Left lung (tissue), 10 donors: ENCODE measurements around the gene TDP1. TPM values are rescaled to one million over a fixed set of nuclear protein-coding genes. Genes with fewer than 3 reads are reported as not detected.

Source experiments
- ATAC-seq: fragments of 200-7000 bp; cut with Tn5 transposase; one replicate; pipeline ENCODE4 v1.9.1; 2020; ENCODE audit warnings: moderate library complexity
- DNase-seq, 4 donors: peaks; one replicate each; pipeline ENCODE4 v3.0.0-alpha.2; 2013 to 2020
- H3K27ac ChIP-seq, 2 donors: fragments of 200-600 bp; sonication (generic) in 1 of 2; one replicate each; pipeline versions ENCODE4 v1.5.0 to v1.8.0; 2020 to 2021
- H3K27me3 ChIP-seq, 2 donors: fragments of 200-600 bp; sonication (generic) in 1 of 2; one replicate each; pipeline versions ENCODE4 v1.5.0 to v1.8.0; 2020 to 2021
- H3K36me3 ChIP-seq, 2 donors: fragments of 200-600 bp; sonication (generic) in 1 of 2; one replicate each; pipeline versions ENCODE4 v1.5.0 to v1.8.0; 2020 to 2021
- H3K4me1 ChIP-seq, 2 donors: fragments of 200-600 bp; one replicate each; pipeline ENCODE4 v1.8.0; 2021
- H3K4me3 ChIP-seq, 2 donors: fragments of 200-600 bp; sonication (generic) in 1 of 2; one replicate each; pipeline versions ENCODE4 v1.5.0 to v1.8.0; 2020 to 2021; ENCODE audit warnings: mild to moderate bottlenecking in 1 of 2
- H3K9me3 ChIP-seq, 2 donors: fragments of 200-600 bp; sonication (generic) in 1 of 2; one replicate each; pipeline versions ENCODE4 v1.5.0 to v1.8.0; 2020 to 2021
- CTCF ChIP-seq, 2 donors: fragments of 200-600 bp; sonication (generic) in 1 of 2; IDR thresholded peaks; one replicate each; pipeline versions ENCODE4 v1.5.0 to v1.8.0; 2021; ENCODE audit warnings: antibody characterized with exemption in 2 of 2
- intact Hi-C, 2 donors: fragments of 100-400 bp; cut with DNase I; formaldehyde crosslinking; loops; one replicate each; pipeline versions ENCODE4 v1.11.2 to v1.14.2; 2022
- polyA plus RNA-seq, 6 donors: library from polyadenylated mRNA; unstranded; fragments of 120-200 nt; gene quantifications; one replicate each; pipeline ENCODE4 v1.2.1, GENCODE V29; 2013; ENCODE audit not compliant: insufficient read length in 6 of 6
- total RNA-seq, 2 donors: library from RNA; stranded (reverse); fragmentation: NEBNext Ultra II Directional; extraction: Animal tissue kit (Norgen Biotek cat#: 25700); gene quantifications; one replicate each; pipeline ENCODE4 v1.2.1, GENCODE V29; 2021
- donor health status: DM: no; HTN: yes; CAD: no.
- donor health status: DM: no; HTN: no; CAD: no.

The TDP1 gene
- total and polyA plus RNA-seq, 8 donors, result 8.8 to 20.8 (median 15.8) TPM

DNA sequence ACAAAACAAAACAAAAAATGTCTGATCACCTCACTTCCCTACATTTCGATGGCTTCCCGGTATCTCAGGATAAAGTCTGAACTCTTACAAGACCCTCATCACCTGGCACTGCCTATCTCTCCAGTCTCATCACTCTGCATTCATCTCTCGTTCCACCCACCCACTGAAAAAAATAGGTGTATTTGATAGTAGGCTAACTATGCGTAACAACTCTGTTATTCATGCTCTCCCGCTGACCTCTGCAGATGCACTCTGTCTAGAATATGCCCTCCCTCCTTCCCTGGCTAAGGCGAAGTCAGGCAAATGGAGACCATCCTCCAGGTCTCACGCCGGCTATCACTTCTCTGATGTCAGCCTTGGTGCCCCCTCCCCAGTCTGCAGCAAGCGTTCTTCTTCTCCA, 46.1 kb upstream of the TDP1 start:
- DNase-seq (no peak), ATAC-seq (no peak)
- Histone ChIP-seq H3K4me1 (peaks cover 0 to 3% of the 10 kb centered on the region in 2 donors), H3K9me3 (no peaks in the 10 kb centered on the region), H3K36me3 (no peaks in the 10 kb centered on the region), H3K27ac (no peak overlapping the region), H3K4me3 (no peak overlapping the region), H3K27me3 (no peaks in the 10 kb centered on the region)
- TF ChIP-seq CTCF (IDR thresholded peaks at IDR 0.05), result no peak
- intact Hi-C loops, result no loop called here

- DNase-seq (no peak), ATAC-seq (no peak)
- H3K4me1 ChIP-seq, result peaks cover 3% of the 10 kb centered on the region in 2 donors
- no peaks in the 10 kb centered on the region for H3K27me3 ChIP-seq
- no peak for TF ChIP-seq CTCF (IDR thresholded peaks at IDR 0.05)
- no peaks in the 10 kb centered on the region for H3K9me3 ChIP-seq
- no peak overlapping the region for H3K27ac ChIP-seq
- H3K36me3 ChIP-seq, result no peaks in the 10 kb centered on the region
- intact Hi-C loops, result no loop called here
- H3K4me3 ChIP-seq, result no peak overlapping the region
Observed at GRCh38 chr14:89910691-89911009, 45.1 kb upstream of the TDP1 start.

DNA sequence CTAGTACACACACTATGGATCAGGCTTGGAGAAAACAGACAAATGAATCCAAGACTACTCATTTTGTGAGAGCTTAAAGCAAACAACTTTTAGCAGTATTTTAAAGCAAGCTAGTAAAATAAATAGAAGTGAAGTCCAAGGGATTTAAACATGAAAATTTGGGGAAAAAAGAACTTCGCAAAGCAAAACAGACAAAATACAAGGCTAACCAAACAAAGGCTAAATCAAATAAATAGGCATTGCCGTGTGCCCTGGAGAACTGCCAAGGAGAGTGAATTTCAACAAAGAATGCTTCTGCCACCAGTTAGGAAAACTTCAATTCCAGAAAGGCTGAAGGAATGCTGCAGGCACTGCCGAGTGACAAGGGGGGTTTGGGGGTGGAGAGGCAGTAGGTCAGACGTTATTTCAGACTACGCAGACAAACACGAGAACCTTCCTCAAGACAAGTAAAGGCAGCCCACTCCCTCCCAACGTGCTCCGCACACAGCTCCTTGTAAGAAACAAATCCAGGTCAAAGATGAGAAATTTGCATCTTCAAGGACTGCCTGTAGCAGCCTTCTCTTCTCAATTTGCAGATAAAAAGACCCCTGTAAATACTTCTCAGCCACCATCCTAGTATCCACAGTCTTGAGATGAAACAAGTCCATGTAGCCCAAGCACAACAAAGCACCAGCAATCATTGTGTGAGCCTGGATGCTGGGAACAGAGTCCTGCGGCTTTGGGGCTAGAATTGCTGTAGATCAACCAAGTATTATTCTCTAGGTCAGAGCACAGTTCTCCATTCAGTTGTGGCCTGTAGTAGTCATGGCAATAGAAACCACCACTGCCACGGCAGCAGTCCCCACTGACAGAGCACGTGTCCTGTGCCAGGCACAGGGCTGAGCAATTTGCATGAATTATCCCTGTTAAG, 44.5 kb upstream of the TDP1 start:
- Histone ChIP-seq H3K9me3 (no peaks in the 10 kb centered on the region), H3K27me3 (no peaks in the 10 kb centered on the region), H3K4me3 (no peak overlapping the region), H3K4me1 (peaks cover 3% of the 10 kb centered on the region in 2 donors), H3K27ac (no peak overlapping the region), H3K36me3 (no peaks in the 10 kb centered on the region)
- peak; percentile 33 for ATAC-seq
- DNase-seq, result peak in 1 of 4 donors; percentile 46
- TF ChIP-seq CTCF (IDR thresholded peaks at IDR 0.05), result no peak
- intact Hi-C loops, result no loop called here

- ATAC-seq, result no peak
- Histone ChIP-seq H3K4me1 (peaks cover 3% of the 10 kb centered on the region in 2 donors), H3K9me3 (no peaks in the 10 kb centered on the region), H3K27ac (no peak overlapping the region), H3K4me3 (no peak overlapping the region), H3K27me3 (no peaks in the 10 kb centered on the region), H3K36me3 (no peaks in the 10 kb centered on the region)
- intact Hi-C loops, result no loop called here
- no peak for TF ChIP-seq CTCF (IDR thresholded peaks at IDR 0.05)
- DNase-seq, result no peak
Observed at GRCh38 chr14:89912221-89912620, 43.5 kb upstream of the TDP1 start.

DNA sequence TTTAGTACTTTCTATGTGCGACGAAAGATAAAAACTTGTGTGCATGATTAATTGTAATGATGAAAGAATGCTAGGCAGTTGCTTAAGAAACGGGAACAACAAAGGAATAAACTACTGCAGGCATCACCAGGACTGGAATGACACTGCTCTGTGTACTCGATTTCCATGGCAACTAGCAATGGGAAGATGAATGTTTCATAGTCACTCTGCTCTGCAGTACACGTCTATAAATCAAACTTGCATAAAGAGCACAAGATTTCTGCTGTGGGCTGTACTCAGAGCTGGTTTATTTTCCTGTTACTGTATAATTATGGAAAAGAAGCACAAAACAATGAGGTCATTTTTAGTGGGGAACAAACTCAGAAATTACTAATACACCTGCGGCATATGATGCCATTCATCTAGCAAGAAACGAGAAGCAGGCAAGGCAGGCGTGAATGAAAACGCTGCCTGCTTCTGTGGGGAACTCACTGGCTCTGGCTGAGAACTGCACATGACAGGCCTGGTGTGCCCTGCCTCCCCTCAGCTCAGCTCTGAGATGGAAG, 43.0 kb upstream of the TDP1 start:
- peaks cover 3% of the 10 kb centered on the region in 2 donors for H3K4me1 ChIP-seq
- H3K27me3 ChIP-seq, result no peaks in the 10 kb centered on the region
- ATAC-seq (peak; percentile 81), DNase-seq (peak in 2 of 4 donors; percentile 38 to 74)
- H3K36me3 ChIP-seq, result no peaks in the 10 kb centered on the region
- intact Hi-C loops, result no loop called here
- H3K27ac ChIP-seq, result peak overlapping the region in 1 of 2 donors; percentile 34
- no peak for TF ChIP-seq CTCF (IDR thresholded peaks at IDR 0.05)
- H3K4me3 ChIP-seq, result no peak overlapping the region
- no peaks in the 10 kb centered on the region for H3K9me3 ChIP-seq
